H1 (cell line): ENCODE measurements around the gene RRP1B. TPM values are rescaled to one million over a fixed set of nuclear protein-coding genes. Genes with fewer than 3 reads are reported as not detected.

ENCODE experiments used
- EZH2 ChIP-seq: fragments of 200-600 bp; sonication (generic); IDR thresholded peaks from 2 replicates; pipeline ENCODE4 v1.7.1; 2012; ENCODE audit warnings: low read depth, mild to moderate bottlenecking, moderate library complexity, low read length, inconsistent platforms; ENCODE audit not compliant: severe bottlenecking
- SIRT6 ChIP-seq: IDR thresholded peaks from one replicate; pipeline ENCODE4 v1.7.1; 2012; ENCODE audit warnings: low read length, inconsistent platforms
- polyA plus RNA-seq, 7 experiments: library from polyadenylated mRNA; depleted of rRNA in 3 of 7; stranded (reverse) in 5 of 7; unstranded in 2 of 7; fragments of >200 nt in 5 of 7; fragments of 200-250 nt in 2 of 7; gene quantifications; 1 replicate in 5 of 7; 2 replicates in 1 of 7; 4 replicates in 1 of 7; pipeline versions ENCODE4 v1.2.1 to v1.2.3, GENCODE V29; 2011 to 2013; ENCODE audit warnings: missing spikeins in 2 of 7, mixed read lengths in 2 of 7
- total RNA-seq: library from RNA; stranded (reverse); fragmentation: NEBNext Ultra II Directional; extraction: Animal tissue kit (Norgen Biotek cat#: 25700); gene quantifications from 2 replicates; pipeline ENCODE4 v1.2.1, GENCODE V29; 2021

RRP1B gene
- total and polyA plus RNA-seq, 2 of the 8 experiments (the other 6 are each of a cell fraction or from before 2014, with no cell fraction given) = 25.8 to 97.3 TPM

DNA sequence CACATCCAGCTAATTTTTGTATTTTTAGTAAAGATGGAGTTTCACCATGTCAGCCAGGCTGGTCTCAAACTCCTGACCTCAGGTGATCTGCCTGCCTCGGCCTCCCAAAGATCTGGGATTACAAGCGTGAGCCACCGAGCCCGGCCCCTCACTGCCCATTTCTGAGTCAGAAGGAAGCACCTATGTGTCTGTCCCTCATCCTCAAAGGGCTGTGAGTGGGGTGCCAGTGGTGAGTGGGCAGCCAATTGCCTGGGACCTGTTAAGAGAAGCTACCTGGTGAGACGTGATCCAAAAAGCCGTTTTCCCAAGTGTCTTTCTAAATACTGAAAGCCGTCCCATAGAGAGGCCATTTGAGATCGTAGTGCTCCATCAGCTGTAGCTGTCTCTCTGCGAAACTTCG is 32.4 kb downstream of the RRP1B start (continued):
- TF ChIP-seq EZH2 (no peak), SIRT6 (no peak)
